ENCODE data around the gene PDGFC.

- no peak for TF ChIP-seq CTCF (conservative IDR thresholded peaks at IDR 0.05; ENCODE audit: low read length)
- TF ChIP-seq EZH2phosphoT487 (IDR thresholded peaks at IDR 0.05; ENCODE audit: borderline replicate concordance, low read depth, low read length), result no peak
Measured at GRCh38 chr4:156941940-156942548, 29.6 kb downstream of the PDGFC start.

All from OCI-LY7 (cell line).